GM18511 (cell line): ENCODE data around the gene COL4A2.
A peak's percentile ranks its signal among the peaks of the same experiment; 100 is the strongest.

Source experiments
- ATAC-seq: cut with Tn5 transposase; IDR thresholded peaks from one replicate; pipeline ENCODE4 v1.9.1; 2021; ENCODE audit warnings: mild to moderate bottlenecking, moderate library complexity; ENCODE audit not compliant: unreplicated experiment

The COL4A2 gene

DNA sequence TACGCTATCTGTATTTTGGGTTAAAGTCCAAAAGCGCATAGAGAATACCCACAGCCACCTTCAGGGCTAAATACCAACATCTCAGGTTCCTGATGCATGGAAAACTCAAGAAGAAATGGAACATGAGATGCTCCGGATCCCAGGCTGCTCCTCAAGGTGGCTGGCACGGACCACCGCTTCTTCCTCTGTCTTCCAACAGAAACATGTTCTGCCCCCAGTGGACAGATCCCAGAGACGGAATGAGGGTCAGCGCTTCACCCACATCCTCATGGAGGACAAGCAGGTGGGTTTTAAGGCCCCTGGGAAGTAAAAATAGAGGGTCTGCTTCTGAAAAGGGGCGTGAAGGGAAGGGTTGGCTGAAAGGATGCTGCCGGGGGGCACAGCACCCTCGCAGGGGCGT lies 17.4 kb upstream of the COL4A2 start:
- no peak for ATAC-seq

- ATAC-seq, result no peak
These were observed 16.9 kb upstream of the COL4A2 start for GRCh38 chr13:110290153-110290552.

DNA sequence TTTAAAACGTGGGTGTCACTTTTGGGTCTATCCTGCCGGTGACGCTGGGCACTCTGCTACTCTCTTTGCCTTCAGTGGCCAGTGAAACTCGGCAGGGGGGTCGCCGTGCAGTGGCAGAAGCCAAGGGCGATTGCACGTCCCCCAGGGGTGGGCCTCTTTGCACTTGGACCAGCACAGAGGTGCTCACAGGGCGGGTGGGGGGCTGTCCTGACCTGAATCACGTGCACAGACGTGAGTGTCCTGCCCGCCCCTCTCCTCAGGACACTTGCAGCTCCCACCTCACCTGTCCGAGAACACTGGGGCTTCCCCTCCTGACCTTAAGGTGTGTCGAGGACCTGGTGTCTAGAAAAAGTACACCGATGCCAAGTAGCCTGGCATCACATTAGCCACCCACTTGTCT lies 16.3 kb upstream of the COL4A2 start:
- ATAC-seq, result no peak

- ATAC-seq, result no peak
These were observed 15.8 kb upstream of the COL4A2 start for GRCh38 chr13:110291286-110291685.

- ATAC-seq, result no peak
These were observed 14.0 kb upstream of the COL4A2 start for GRCh38 chr13:110293037-110293436.

DNA sequence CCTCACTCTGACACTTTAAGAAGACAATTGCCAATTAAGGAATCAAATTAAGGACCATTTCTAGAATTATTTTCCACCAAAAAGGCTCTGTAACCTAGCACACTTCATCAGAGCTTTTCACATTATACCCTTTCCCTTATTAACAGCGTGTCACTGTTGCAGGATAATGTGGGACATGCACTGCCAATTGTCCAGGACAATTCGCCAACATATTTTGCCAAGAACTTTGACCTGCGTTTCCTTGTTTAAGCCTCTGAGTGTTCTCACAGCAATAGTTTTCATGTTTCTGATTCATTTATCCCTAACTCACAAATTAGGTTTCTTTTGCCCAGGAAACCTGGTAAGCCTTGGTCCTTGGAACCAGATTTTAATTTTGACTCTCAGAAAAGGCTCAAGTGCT lies 13.4 kb upstream of the COL4A2 start:
- no peak for ATAC-seq

DNA sequence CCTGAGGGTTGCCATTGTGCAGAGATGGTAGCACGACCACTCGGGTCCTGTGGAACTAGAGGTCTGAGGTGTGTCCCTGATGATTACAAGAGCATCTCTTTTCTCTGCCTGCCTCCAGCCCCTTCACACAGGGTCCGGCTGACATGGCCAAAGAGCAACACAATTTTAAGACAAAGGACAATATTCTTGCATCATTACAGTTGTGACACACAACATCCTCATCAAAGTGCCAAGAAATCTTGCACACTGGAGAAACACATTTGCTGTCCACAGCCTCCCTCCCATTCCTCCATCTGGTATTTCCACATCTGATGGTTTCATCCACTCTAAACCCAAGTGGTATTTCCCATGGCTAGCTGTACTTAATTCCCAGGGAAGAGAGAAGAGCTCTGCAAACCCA lies 12.9 kb upstream of the COL4A2 start:
- no peak for ATAC-seq

- no peak for ATAC-seq
These were observed 12.5 kb upstream of the COL4A2 start for GRCh38 chr13:110294622-110295021.

DNA sequence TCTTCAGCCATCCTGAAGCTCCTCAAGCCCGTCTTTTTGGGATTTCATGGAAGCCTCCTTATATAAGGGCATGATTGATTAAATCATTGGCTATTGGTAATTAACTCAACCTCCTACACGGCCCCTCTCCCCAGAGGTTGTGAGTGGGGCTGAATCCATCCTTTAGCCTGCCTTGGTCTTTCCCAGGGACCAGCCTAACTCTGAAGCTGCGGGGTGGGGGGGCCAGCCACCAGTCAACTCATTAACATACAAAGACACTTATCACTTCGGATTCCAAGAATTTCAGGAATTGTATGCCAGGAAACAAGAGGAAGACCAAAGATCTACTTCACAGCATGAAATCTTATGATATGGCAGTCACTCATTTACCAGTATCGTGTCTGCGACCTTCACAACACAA lies 10.1 kb upstream of the COL4A2 start:
- ATAC-seq, result no peak

GRCh38 chr13:110297766-110298504 lies 9.1 kb upstream of the COL4A2 start:
- ATAC-seq, result no peak

DNA sequence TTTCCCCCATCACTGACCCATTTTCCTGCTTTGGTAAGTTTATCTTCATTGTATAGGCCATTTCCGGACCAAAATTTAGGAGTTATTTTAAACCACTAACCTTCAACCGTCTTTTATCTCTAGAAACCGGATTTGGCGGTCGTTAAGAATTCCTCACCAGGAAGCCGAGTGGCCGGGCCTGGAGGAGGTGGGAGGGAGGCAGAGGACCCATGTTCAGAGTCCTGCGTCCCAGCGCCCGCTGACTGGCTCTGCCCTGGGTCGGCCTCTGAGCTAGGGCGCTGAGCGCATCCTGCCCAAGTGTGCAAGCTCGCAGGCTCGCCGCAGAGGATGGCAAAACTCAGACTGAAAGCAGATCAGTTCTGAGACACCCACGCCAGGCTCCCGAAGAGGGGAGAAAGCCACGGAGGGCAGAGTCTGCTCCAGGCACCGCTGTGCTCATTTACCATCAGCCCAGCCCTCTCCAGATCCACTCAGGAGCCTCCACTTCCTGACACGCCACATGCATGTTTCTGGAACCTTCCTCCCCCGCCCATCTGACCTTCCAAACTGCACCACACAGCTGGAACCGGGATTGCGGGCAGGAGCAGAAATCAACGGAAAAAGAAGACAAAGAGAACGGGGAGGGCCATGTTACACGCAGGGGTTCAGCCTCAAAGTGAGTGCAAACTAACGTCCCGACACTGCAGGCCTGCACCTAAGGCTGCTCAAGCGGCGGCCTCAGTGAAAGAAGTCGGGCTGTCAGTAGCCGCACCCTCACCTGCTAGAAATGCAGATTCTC lies 8.4 kb upstream of the COL4A2 start:
- ATAC-seq, result peak; percentile 70

DNA sequence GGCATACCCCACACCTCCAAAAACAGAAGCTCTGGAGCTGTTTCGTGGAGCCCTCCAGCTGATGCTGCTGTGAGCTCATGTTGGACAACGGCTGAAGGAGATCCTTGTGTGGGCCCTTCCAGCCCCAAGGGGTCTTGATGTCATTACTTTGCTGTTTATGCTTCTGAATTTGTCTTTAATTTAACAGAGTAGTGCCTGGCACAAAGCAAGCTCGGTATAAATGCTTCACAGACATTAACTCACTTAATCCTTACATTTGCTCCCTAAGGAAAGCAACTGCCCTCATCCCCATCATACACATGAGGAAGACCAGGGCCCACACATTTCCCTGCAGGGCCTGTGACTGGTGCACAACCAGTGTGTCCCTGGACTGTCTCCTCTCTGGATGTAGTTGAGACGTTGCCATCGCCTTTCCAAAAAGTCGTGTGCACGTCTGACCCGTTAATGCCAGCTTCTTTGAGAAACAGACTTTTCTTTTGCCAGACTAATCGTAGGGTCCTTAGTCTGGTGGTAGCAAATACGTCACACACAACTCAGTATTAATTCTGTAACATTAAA lies 7.7 kb upstream of the COL4A2 start:
- no peak for ATAC-seq

GRCh38 chr13:110300090-110300815 lies 6.8 kb upstream of the COL4A2 start:
- no peak for ATAC-seq

DNA sequence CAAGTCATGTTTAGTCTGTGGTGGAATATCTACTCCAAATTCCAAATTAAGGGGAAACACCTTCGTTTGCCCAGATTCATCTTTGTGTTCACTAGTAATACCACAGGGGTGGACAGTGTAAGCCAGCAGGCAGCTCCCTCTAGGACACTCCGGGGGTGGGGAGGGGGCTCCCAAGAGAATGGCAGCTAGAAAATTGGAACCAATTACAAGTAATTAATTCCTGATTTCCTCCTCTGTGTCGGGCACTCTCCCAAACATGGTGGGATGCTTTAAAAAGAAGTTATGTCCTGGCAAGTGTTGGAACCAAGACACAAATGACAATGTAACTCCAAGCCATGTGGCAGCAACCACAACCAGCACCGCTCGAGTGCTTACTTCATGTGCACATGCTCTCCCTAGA lies 6.0 kb upstream of the COL4A2 start:
- ATAC-seq, result no peak

GRCh38 chr13:110301606-110302553 lies 5.2 kb upstream of the COL4A2 start:
- ATAC-seq, result no peak

GRCh38 chr13:110302997-110303396 lies 4.1 kb upstream of the COL4A2 start:
- ATAC-seq, result no peak

DNA sequence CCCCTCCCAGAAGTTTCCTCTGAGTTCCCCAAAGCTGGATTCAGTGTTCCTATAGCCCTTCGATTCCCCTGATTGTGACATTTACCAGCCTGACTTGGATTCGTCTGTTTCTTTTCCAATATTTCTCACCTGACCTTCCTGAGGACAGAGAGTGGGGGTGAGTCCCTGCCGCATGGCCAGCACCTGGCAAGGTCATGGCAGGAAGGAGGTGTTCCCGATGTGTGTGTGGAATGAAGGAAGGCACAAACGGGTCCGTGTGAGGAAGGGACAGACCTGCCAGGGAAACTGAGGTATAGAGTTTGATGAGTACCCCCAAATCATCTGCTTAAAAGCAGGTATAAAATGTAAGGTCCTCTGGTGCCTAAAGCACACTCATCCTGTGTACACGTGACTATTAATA lies 3.4 kb upstream of the COL4A2 start:
- no peak for ATAC-seq

GRCh38 chr13:110304256-110304655 lies 2.8 kb upstream of the COL4A2 start:
- no peak for ATAC-seq

DNA sequence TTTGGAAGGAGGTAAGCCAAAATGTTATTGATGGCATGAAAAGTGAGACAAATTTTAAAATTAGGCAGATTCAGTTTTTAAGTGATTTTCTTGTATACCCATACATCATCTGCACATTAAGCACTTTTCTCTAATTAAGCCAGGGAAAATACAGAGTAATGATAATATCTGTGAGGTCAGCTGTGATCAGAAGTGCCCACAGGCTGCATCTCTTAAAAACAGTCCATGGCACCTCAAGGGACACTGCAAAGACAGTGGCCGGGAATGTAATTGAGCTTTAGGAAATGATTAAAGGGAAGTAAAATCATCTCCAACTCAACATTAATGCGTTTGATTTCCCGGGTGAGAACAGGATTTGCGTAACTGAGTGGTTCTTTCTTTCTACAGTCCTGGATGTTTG lies 2.1 kb upstream of the COL4A2 start:
- no peak for ATAC-seq

GRCh38 chr13:110305544-110305943 lies 1.5 kb upstream of the COL4A2 start:
- ATAC-seq, result no peak
